Left lung (tissue), 10 donors: ENCODE measurements around the gene LENG1. TPM values are rescaled to one million over a fixed set of nuclear protein-coding genes. Genes with fewer than 3 reads are reported as not detected.

ENCODE experiments used
- ATAC-seq: fragments of 200-7000 bp; cut with Tn5 transposase; one replicate; pipeline ENCODE4 v1.9.1; 2020; ENCODE audit warnings: moderate library complexity
- DNase-seq, 4 donors: peaks; one replicate each; pipeline ENCODE4 v3.0.0-alpha.2; 2013 to 2020
- H3K27ac ChIP-seq, 2 donors: fragments of 200-600 bp; sonication (generic) in 1 of 2; one replicate each; pipeline versions ENCODE4 v1.5.0 to v1.8.0; 2020 to 2021
- H3K27me3 ChIP-seq, 2 donors: fragments of 200-600 bp; sonication (generic) in 1 of 2; one replicate each; pipeline versions ENCODE4 v1.5.0 to v1.8.0; 2020 to 2021
- H3K36me3 ChIP-seq, 2 donors: fragments of 200-600 bp; sonication (generic) in 1 of 2; one replicate each; pipeline versions ENCODE4 v1.5.0 to v1.8.0; 2020 to 2021
- H3K4me1 ChIP-seq, 2 donors: fragments of 200-600 bp; one replicate each; pipeline ENCODE4 v1.8.0; 2021
- H3K4me3 ChIP-seq, 2 donors: fragments of 200-600 bp; sonication (generic) in 1 of 2; one replicate each; pipeline versions ENCODE4 v1.5.0 to v1.8.0; 2020 to 2021; ENCODE audit warnings: mild to moderate bottlenecking in 1 of 2
- H3K9me3 ChIP-seq, 2 donors: fragments of 200-600 bp; sonication (generic) in 1 of 2; one replicate each; pipeline versions ENCODE4 v1.5.0 to v1.8.0; 2020 to 2021
- intact Hi-C, 2 donors: fragments of 100-400 bp; cut with DNase I; formaldehyde crosslinking; loops; one replicate each; pipeline versions ENCODE4 v1.11.2 to v1.14.2; 2022
- polyA plus RNA-seq, 6 donors: library from polyadenylated mRNA; unstranded; fragments of 120-200 nt; gene quantifications; one replicate each; pipeline ENCODE4 v1.2.1, GENCODE V29; 2013; ENCODE audit not compliant: insufficient read length in 6 of 6
- total RNA-seq, 2 donors: library from RNA; stranded (reverse); fragmentation: NEBNext Ultra II Directional; extraction: Animal tissue kit (Norgen Biotek cat#: 25700); gene quantifications; one replicate each; pipeline ENCODE4 v1.2.1, GENCODE V29; 2021
- TF ChIP-seq, protein P1 (sequence below), 2 donors: fragments of 200-600 bp; sonication (generic) in 1 of 2; IDR thresholded peaks; one replicate each; pipeline versions ENCODE4 v1.5.0 to v1.8.0; 2021; ENCODE audit warnings: antibody characterized with exemption in 2 of 2
- donor health status: DM: no; HTN: yes; CAD: no.
- donor health status: DM: no; HTN: no; CAD: no.

Gene LENG1
- total and polyA plus RNA-seq, 8 donors = 5.4 to 10.9 (median 7.5) TPM

DNA sequence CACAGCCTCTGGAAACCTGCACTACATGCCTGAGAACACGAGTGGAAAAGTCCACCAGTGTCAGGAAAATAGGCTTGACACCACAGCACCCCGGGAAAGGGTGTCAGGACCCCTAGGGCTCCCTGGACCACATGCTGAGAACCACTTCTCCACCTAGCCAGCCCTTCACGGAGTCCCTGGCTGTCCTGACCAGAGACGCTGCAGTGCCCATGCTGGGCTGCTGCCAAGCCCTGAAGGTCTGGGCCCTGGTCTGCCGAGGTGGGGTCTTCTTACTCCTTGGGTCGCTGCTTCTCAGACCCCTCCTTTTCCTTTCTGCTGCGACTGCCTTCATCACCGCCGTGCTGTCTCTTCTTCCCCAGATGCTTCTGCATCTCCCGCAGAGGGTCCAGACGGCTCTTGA, 3.0 kb downstream of the LENG1 start:
- Histone ChIP-seq H3K27ac (no peak overlapping the region), H3K4me1 (peaks cover 20 to 34% of the 10 kb centered on the region in 2 donors), H3K36me3 (peaks cover 0 to 68% of the 10 kb centered on the region in 2 donors), H3K9me3 (no peaks in the 10 kb centered on the region), H3K4me3 (no peak overlapping the region), H3K27me3 (no peaks in the 10 kb centered on the region)
- intact Hi-C loops = no loop called here
- no peak for ATAC-seq
- TF ChIP-seq, protein P1, sequence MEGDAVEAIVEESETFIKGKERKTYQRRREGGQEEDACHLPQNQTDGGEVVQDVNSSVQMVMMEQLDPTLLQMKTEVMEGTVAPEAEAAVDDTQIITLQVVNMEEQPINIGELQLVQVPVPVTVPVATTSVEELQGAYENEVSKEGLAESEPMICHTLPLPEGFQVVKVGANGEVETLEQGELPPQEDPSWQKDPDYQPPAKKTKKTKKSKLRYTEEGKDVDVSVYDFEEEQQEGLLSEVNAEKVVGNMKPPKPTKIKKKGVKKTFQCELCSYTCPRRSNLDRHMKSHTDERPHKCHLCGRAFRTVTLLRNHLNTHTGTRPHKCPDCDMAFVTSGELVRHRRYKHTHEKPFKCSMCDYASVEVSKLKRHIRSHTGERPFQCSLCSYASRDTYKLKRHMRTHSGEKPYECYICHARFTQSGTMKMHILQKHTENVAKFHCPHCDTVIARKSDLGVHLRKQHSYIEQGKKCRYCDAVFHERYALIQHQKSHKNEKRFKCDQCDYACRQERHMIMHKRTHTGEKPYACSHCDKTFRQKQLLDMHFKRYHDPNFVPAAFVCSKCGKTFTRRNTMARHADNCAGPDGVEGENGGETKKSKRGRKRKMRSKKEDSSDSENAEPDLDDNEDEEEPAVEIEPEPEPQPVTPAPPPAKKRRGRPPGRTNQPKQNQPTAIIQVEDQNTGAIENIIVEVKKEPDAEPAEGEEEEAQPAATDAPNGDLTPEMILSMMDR (IDR thresholded peaks at IDR 0.05) = no peak
- DNase-seq = no peak

DNA sequence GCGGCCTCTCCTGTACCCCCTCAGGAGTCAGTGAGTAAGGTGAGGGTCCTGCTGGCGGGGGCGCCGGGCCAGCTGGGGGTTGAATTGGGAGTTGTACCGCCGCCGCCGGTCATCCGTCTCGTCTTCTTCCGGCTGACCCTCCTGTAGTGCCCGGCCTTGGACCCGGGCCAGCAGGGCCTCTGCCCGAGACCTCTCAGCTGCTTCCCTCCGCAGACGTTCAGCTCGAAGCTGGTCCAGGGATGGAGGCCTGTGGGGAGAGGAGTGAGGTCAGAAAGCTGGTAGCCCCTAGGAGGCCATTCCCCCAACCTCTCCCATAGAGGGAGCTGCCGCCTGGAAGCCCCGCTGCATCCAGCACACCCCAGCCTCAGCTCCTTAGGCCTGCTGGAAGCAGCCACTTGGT, 3.8 kb downstream of the LENG1 start:
- no peak overlapping the region for H3K27ac ChIP-seq
- H3K9me3 ChIP-seq = no peaks in the 10 kb centered on the region
- TF ChIP-seq, protein P1 (IDR thresholded peaks at IDR 0.05) = no peak
- no peaks in the 10 kb centered on the region for H3K27me3 ChIP-seq
- peaks cover 16 to 26% of the 10 kb centered on the region in 2 donors for H3K4me1 ChIP-seq
- no peak overlapping the region for H3K4me3 ChIP-seq
- DNase-seq = no peak
- H3K36me3 ChIP-seq = peaks cover 0 to 76% of the 10 kb centered on the region in 2 donors
- ATAC-seq = no peak
- intact Hi-C loops = no loop called here

DNA sequence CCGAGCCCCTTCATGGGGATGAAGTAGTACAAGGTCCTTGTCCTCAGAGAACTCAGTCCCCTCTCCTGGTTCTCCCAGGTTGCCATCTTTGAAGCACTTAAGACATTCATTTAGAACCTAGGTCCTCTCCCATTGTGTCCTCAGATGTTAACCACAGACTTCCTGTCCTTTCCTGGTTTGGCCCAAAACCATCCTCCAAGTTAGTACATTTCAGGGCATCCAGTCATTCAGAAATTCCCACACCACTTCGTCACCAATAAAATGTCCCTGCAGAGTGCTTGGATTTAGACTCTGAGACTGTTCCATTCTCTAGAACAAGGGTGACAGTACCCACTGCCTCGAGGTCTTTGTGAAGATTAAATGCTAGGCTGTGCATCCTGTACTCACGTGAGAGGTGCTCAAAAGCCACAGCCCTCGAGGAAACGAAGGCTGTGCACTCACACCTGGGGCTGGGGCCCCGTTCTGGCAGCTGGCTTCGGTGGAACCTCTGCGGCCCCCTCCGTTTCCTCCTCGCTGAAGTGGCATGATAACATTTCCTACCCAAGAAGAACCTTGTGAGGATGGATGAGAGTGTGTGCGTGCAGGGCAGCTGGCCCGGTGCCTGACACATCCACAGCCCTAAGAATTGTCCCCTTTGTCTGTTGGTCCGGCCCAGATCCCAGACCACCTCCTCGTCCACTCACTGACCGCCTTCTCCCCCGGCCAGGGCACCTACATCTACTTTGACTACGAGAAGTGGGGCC, 4.7 kb downstream of the LENG1 start:
- Histone ChIP-seq H3K9me3 (no peaks in the 10 kb centered on the region), H3K4me1 (peaks cover 13 to 19% of the 10 kb centered on the region in 2 donors), H3K36me3 (peaks cover 0 to 85% of the 10 kb centered on the region in 2 donors), H3K27me3 (no peaks in the 10 kb centered on the region), H3K4me3 (no peak overlapping the region), H3K27ac (no peak overlapping the region)
- intact Hi-C loops = no loop called here
- TF ChIP-seq, protein P1 (IDR thresholded peaks at IDR 0.05) = no peak
- ATAC-seq (no peak), DNase-seq (no peak)

DNA sequence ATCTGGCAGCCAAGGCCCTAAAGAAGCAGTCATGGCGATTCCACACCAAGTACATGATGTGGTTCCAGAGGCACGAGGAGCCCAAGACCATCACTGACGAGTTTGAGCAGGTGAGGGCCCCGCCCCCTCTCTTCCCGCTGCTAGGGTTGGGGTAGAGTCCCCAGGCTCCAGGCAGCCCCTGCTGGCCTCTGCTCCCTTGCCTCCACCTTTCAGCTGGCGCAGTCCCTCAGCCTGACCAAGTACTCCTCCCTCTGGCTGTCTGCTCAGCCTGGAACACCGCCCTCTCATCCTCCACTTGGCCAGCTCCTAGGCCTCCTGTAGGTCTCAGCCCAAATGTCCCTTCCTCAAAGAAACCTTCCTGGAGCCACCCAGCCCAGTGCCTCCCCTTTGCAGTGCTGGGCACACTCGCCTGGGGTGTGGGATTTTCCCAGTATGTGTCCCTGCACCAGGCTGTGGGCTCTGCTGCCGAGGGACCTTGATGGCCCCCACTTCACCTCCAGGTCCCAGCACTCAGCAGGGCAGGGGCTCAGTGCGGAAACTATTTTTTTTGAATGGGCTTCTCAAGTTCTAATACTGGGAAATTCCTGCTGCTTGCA, 5.7 kb downstream of the LENG1 start:
- DNase-seq (no peak), ATAC-seq (no peak)
- Histone ChIP-seq H3K4me3 (no peak overlapping the region), H3K27me3 (no peaks in the 10 kb centered on the region), H3K36me3 (peaks cover under 1 to 94% of the 10 kb centered on the region in 2 donors), H3K27ac (peak overlapping the region in 1 of 2 donors; percentile 18), H3K4me1 (peaks cover 10 to 15% of the 10 kb centered on the region in 2 donors), H3K9me3 (no peaks in the 10 kb centered on the region)
- TF ChIP-seq, protein P1 (IDR thresholded peaks at IDR 0.05) = no peak
- intact Hi-C loops = no loop called here

DNA sequence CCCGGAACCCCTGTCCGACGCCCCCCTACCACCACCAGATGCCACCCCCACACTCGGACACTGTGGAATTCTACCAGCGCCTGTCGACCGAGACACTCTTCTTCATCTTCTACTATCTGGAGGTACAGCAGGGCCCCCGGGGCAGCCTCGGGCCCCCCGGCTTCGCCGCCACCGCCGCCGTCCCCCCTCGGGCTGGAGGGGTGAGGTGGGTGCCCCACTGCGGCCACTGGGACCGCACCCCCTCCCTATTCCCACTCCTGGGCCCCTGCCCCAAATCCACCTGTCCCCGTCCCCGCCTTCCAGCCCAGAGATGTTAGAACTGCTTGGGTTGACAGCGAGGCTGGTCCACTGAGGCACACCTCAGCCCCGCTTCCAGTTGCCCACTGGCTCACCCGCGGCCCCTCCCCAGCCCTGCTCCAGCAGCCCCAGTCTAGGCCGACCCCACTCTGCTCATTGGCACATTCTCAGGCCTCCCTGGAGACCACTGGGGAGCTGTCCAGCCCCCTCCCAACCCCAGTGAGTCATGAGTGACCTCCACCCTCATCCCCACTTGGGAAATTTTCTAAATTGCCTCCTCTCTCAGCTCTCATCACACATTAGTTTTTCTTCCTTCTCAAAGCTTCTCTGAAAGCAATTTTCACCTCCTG, 6.5 kb downstream of the LENG1 start:
- TF ChIP-seq, protein P1 (IDR thresholded peaks at IDR 0.05) = no peak
- H3K27me3 ChIP-seq = no peaks in the 10 kb centered on the region
- DNase-seq (no peak), ATAC-seq (no peak)
- H3K4me1 ChIP-seq = peaks cover 2 to 7% of the 10 kb centered on the region in 2 donors
- intact Hi-C loops = no loop called here
- peaks cover 4 to 100% of the 10 kb centered on the region in 2 donors for H3K36me3 ChIP-seq
- peak overlapping the region in 1 of 2 donors; percentile 18 for H3K27ac ChIP-seq
- H3K9me3 ChIP-seq = no peaks in the 10 kb centered on the region
- no peak overlapping the region for H3K4me3 ChIP-seq
